Neural progenitor cell (in vitro differentiated cells): ENCODE measurements around the gene PPP2R2B.

ENCODE experiments used
- EZH2 ChIP-seq: fragments of 200-600 bp; sonication (generic); IDR thresholded peaks from 2 replicates; pipeline ENCODE4 v1.6.1; 2017; ENCODE audit warnings: antibody characterized with exemption, mild to moderate bottlenecking, moderate library complexity
- EZH2phosphoT487 ChIP-seq: fragments of 200-600 bp; sonication (generic); IDR thresholded peaks from 2 replicates; pipeline ENCODE4 v1.6.1; 2017; ENCODE audit warnings: antibody characterized with exemption
- TF ChIP-seq, protein P1 (sequence below): fragments of 200-600 bp; sonication (generic); IDR thresholded peaks from 2 replicates; pipeline ENCODE4 v1.5.1; 2017; ENCODE audit warnings: antibody characterized with exemption, mild to moderate bottlenecking

- TF ChIP-seq EZH2 (no peak), EZH2phosphoT487 (no peak)
- TF ChIP-seq, protein P1, sequence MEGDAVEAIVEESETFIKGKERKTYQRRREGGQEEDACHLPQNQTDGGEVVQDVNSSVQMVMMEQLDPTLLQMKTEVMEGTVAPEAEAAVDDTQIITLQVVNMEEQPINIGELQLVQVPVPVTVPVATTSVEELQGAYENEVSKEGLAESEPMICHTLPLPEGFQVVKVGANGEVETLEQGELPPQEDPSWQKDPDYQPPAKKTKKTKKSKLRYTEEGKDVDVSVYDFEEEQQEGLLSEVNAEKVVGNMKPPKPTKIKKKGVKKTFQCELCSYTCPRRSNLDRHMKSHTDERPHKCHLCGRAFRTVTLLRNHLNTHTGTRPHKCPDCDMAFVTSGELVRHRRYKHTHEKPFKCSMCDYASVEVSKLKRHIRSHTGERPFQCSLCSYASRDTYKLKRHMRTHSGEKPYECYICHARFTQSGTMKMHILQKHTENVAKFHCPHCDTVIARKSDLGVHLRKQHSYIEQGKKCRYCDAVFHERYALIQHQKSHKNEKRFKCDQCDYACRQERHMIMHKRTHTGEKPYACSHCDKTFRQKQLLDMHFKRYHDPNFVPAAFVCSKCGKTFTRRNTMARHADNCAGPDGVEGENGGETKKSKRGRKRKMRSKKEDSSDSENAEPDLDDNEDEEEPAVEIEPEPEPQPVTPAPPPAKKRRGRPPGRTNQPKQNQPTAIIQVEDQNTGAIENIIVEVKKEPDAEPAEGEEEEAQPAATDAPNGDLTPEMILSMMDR: no peak
Measured at GRCh38 chr5:146623009-146623408, 255.5 kb downstream of the PPP2R2B start.
